BE2C (cell line): Measurements from ENCODE around the gene IRX1.

Experiments used
- DNase-seq: peaks from one replicate; pipeline ENCODE4 v3.0.0-alpha.2; 2020
- H3K27me3 ChIP-seq: fragments of 250-450 bp; sonication (Bioruptor Pico); 2 replicates; pipeline ENCODE4 v1.5.1; 2020; ENCODE audit warnings: mild to moderate bottlenecking
- H3K36me3 ChIP-seq: fragments of 250-450 bp; sonication (Bioruptor Pico); 2 replicates; pipeline ENCODE4 v1.5.1; 2020; ENCODE audit warnings: mild to moderate bottlenecking
- H3K4me1 ChIP-seq: fragments of 250-450 bp; sonication (Bioruptor Pico); 2 replicates; pipeline ENCODE4 v1.5.1; 2020
- H3K4me3 ChIP-seq: 2 replicates; pipeline ENCODE4 v1.5.1; 2011; ENCODE audit warnings: low read depth, low read length
- H3K9me3 ChIP-seq: fragments of 250-450 bp; sonication (Bioruptor Pico); 2 replicates; pipeline ENCODE4 v1.5.1; 2020
- TF ChIP-seq, protein P1 (sequence below): IDR thresholded peaks from 2 replicates; pipeline ENCODE4 v1.5.1; 2012; ENCODE audit warnings: mild to moderate bottlenecking, low read depth, low read length

The IRX1 gene

DNA sequence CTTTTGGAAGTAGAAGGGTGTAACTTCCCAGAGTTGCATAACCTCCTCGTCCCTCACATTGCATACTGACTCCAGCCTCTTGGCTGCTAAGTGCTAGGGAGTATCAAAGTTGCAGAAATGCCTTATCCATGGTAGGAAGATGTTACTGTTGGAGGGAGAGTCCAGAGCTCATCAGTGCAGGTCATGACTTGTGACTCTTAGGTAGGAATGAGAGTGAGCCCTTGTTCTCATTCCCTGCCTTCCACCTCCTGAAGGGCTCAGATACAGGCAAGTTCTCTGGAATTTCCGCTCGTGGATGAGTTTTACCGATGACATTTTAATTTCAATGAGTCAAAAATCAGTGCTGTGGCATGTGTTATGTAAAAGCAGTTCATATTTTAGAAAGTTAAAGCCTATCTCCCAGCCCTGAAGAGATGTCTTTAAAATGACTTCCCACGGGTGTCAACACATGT lies 17.0 kb downstream of the IRX1 start:
- no peaks in the 10 kb centered on the region for H3K4me1 ChIP-seq
- TF ChIP-seq, protein P1, sequence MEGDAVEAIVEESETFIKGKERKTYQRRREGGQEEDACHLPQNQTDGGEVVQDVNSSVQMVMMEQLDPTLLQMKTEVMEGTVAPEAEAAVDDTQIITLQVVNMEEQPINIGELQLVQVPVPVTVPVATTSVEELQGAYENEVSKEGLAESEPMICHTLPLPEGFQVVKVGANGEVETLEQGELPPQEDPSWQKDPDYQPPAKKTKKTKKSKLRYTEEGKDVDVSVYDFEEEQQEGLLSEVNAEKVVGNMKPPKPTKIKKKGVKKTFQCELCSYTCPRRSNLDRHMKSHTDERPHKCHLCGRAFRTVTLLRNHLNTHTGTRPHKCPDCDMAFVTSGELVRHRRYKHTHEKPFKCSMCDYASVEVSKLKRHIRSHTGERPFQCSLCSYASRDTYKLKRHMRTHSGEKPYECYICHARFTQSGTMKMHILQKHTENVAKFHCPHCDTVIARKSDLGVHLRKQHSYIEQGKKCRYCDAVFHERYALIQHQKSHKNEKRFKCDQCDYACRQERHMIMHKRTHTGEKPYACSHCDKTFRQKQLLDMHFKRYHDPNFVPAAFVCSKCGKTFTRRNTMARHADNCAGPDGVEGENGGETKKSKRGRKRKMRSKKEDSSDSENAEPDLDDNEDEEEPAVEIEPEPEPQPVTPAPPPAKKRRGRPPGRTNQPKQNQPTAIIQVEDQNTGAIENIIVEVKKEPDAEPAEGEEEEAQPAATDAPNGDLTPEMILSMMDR = no peak
- no peak overlapping the region for H3K4me3 ChIP-seq
- no peaks in the 10 kb centered on the region for H3K27me3 ChIP-seq
- H3K36me3 ChIP-seq = no peaks in the 10 kb centered on the region
- DNase-seq = no peak
- no peaks in the 10 kb centered on the region for H3K9me3 ChIP-seq

DNA sequence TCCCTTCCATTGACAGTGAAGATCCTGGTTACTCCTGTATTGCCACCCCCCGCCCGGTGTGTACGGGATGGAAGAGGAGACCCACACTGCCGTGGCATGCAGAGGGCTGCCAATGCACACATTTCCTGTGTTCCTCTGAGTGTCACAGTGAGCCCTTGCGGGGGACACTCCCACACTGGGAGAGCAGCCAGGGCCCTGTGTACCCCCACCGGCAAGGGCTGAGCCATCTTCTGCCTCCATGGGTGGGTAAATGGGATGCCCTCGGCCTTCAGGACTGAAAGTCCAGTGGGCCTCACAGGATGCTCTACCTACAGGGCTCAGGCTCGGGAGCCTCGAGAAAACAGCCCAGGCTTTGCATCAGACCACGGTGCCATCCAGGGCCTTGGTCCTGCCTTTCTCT lies 18.1 kb downstream of the IRX1 start:
- no peaks in the 10 kb centered on the region for H3K4me1 ChIP-seq
- TF ChIP-seq, protein P1 = no peak
- H3K4me3 ChIP-seq = no peak overlapping the region

DNA sequence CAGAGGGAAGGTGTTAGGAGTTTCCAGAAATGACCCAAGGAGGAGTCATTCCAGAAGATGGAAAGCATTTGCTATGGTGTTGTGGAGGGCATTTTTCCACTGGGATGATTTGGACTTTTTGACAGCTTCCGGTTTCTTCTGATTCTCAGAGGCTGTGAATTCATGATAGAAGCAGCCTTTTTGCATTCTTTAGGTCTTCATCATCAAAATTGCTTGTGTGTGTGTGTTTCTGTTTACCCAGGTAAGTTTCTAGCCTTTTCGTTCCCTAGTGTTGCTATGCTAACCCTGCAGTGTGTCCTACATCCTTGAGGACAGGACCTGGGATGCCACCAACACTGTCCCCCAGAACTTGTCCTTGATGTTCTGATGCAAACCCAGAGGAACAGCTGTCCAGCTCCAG lies 19.6 kb downstream of the IRX1 start:
- Histone ChIP-seq H3K9me3 (no peaks in the 10 kb centered on the region), H3K27me3 (no peaks in the 10 kb centered on the region), H3K36me3 (no peaks in the 10 kb centered on the region), H3K4me3 (no peak overlapping the region), H3K4me1 (no peaks in the 10 kb centered on the region)
- no peak for DNase-seq
- TF ChIP-seq, protein P1 = no peak

More for the DNA sequence above, 18.1 kb downstream of the IRX1 start:
- no peaks in the 10 kb centered on the region for H3K9me3 ChIP-seq
- no peaks in the 10 kb centered on the region for H3K27me3 ChIP-seq
- no peak for DNase-seq
- no peaks in the 10 kb centered on the region for H3K36me3 ChIP-seq

DNA sequence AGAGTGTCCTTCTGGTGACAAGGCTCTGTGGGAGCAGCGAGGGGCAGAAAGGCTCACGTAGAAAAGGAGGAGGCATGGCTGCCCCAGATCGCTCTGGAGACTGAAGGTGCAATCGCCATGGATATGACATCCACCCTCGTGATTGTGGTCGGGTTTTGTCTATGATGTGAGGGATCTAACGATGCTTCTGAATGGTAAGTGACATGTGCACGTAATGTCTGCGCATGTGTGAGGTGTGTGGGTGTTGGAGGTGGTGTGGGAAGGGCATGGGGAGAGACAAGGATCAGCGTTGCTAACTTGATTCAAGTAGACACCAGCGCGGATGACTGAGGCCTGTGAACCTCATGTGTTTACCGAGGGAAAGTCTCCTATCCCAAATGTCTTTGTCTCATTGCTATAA lies 20.2 kb downstream of the IRX1 start:
- H3K4me3 ChIP-seq = no peak overlapping the region
- DNase-seq = no peak
- no peaks in the 10 kb centered on the region for H3K36me3 ChIP-seq
- H3K27me3 ChIP-seq = no peaks in the 10 kb centered on the region
- H3K9me3 ChIP-seq = no peaks in the 10 kb centered on the region
- TF ChIP-seq, protein P1 = no peak
- H3K4me1 ChIP-seq = no peaks in the 10 kb centered on the region

DNA sequence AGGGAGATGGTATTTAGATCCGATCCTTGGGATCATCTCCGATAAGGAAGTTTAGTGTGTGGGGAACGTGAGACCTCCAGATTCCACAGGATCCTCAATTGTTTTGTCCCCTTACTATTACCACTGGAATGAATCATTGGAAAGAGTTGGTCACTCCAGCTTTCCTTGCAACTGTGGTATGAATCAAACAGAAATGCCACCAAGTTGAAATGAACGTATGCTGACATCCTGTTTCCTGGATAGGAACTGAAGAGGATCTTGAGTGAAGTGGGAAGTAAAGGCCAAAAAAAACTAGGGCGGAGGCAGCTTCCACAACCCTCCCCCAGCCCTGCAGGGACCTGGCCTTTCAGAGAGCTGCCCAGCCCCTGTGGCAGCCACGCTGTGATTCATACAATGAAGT lies 23.9 kb downstream of the IRX1 start:
- Histone ChIP-seq H3K4me1 (no peaks in the 10 kb centered on the region), H3K9me3 (no peaks in the 10 kb centered on the region), H3K36me3 (no peaks in the 10 kb centered on the region), H3K4me3 (no peak overlapping the region), H3K27me3 (no peaks in the 10 kb centered on the region)
- DNase-seq = no peak
- TF ChIP-seq, protein P1 = no peak

DNA sequence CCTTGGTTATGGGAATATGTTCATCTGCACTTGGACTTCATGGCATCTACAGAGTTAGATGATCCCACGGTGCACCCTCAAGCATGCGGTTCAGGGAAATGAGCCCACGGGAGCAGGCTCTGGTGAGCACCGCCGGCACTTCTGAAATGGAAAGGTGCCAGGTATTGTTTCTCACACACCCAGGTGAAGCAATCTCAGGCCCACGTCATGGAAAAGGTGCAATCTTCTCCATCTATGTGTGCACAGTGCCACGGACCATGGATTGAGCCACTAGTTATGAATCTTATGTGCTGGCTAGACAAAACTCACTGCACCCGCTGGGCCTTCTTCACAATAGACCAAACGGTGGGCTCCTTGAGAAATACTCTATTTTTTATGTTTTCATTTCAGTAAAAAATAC lies 27.3 kb downstream of the IRX1 start:
- DNase-seq = no peak
- Histone ChIP-seq H3K36me3 (no peaks in the 10 kb centered on the region), H3K4me1 (no peaks in the 10 kb centered on the region), H3K9me3 (no peaks in the 10 kb centered on the region; the same call in 1 of the 2 replicates), H3K27me3 (no peaks in the 10 kb centered on the region), H3K4me3 (no peak overlapping the region)
- TF ChIP-seq, protein P1 = no peak
